DND-41 (cell line): ENCODE data around the gene SCT.

Experiments used
- EZH2 ChIP-seq: IDR thresholded peaks from 3 replicates; pipeline ENCODE4 v1.6.1; 2012; ENCODE audit warnings: borderline replicate concordance, low read depth, mild to moderate bottlenecking, moderate library complexity, low read length, inconsistent platforms; ENCODE audit not compliant: severe bottlenecking
- TF ChIP-seq, protein P1 (sequence below): IDR thresholded peaks from 2 replicates; pipeline ENCODE4 v1.5.1; 2012; ENCODE audit warnings: borderline replicate concordance, low read length, moderate library complexity, mild to moderate bottlenecking; ENCODE audit not compliant: poor library complexity, severe bottlenecking; ENCODE audit errors: extremely low read depth

GRCh38 chr11:612961-613300 is 14.1 kb downstream of the SCT start:
- TF ChIP-seq, protein P1, sequence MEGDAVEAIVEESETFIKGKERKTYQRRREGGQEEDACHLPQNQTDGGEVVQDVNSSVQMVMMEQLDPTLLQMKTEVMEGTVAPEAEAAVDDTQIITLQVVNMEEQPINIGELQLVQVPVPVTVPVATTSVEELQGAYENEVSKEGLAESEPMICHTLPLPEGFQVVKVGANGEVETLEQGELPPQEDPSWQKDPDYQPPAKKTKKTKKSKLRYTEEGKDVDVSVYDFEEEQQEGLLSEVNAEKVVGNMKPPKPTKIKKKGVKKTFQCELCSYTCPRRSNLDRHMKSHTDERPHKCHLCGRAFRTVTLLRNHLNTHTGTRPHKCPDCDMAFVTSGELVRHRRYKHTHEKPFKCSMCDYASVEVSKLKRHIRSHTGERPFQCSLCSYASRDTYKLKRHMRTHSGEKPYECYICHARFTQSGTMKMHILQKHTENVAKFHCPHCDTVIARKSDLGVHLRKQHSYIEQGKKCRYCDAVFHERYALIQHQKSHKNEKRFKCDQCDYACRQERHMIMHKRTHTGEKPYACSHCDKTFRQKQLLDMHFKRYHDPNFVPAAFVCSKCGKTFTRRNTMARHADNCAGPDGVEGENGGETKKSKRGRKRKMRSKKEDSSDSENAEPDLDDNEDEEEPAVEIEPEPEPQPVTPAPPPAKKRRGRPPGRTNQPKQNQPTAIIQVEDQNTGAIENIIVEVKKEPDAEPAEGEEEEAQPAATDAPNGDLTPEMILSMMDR = no peak
- TF ChIP-seq EZH2 = no peak
